OCI-LY7 (cell line): ENCODE data around the gene UBE2U. TPM values are rescaled to one million over a fixed set of nuclear protein-coding genes. Genes with fewer than 3 reads are reported as not detected.

Source experiments
- BruUV-seq: library from RNA; stranded (reverse); fragments of 400-500 nt; replicated peaks from 2 replicates; lab custom pipeline; 2021; lab: Mats Ljungman, UMichigan
- CTCF ChIA-PET: fragments of 300-600 bp; sonication (Branson Sonifier 250); formaldehyde crosslinking; loops from one replicate; lab custom pipeline; 2022; ENCODE audit warnings: antibody characterized with exemption; ENCODE audit not compliant: unreplicated experiment; lab: Charles Lee
- POLR2A ChIA-PET: fragments of 300-600 bp; sonication (Branson Sonifier 250); formaldehyde crosslinking; loops from one replicate; lab custom pipeline; 2022; ENCODE audit warnings: antibody characterized with exemption; lab: Charles Lee
- DNase-seq: peaks from one replicate; pipeline ENCODE4 v3.0.0-alpha.2; 2015; ENCODE audit warnings: low spot score
- H2AFZ ChIP-seq: fragments of 200-600 bp; sonication (generic), shearing (Covaris generic); 2 replicates; pipeline ENCODE4 v1.6.1; 2014; ENCODE audit warnings: mild to moderate bottlenecking, antibody characterized with exemption, low read length, moderate library complexity
- H3K27ac ChIP-seq: fragments of 200-600 bp; sonication (generic); 2 replicates; pipeline ENCODE4 v1.5.1; 2014; ENCODE audit warnings: mixed run types, low read depth, mild to moderate bottlenecking, moderate library complexity, low read length, inconsistent platforms; ENCODE audit not compliant: poor library complexity, severe bottlenecking
- H3K36me3 ChIP-seq: fragments of 200-600 bp; sonication (generic); 2 replicates; pipeline ENCODE4 v1.6.1; 2014; ENCODE audit warnings: mild to moderate bottlenecking, antibody characterized with exemption, low read length, moderate library complexity, mixed read lengths; ENCODE audit not compliant: insufficient read depth
- H3K4me1 ChIP-seq: fragments of 200-600 bp; sonication (generic); 2 replicates; pipeline ENCODE4 v1.5.1; 2014; ENCODE audit warnings: mild to moderate bottlenecking, low read length; ENCODE audit not compliant: insufficient read depth, poor library complexity, severe bottlenecking
- H3K4me2 ChIP-seq: fragments of 200-600 bp; sonication (generic); 2 replicates; pipeline ENCODE4 v1.6.1; 2014; ENCODE audit warnings: mild to moderate bottlenecking, low read length
- H3K4me3 ChIP-seq: fragments of 200-600 bp; sonication (generic); 2 replicates; pipeline ENCODE4 v1.5.1; 2014; ENCODE audit warnings: mild to moderate bottlenecking, low read depth, low read length; ENCODE audit not compliant: poor library complexity, severe bottlenecking
- H3K79me2 ChIP-seq: fragments of 200-600 bp; sonication (generic); 2 replicates; pipeline ENCODE4 v1.6.1; 2016; ENCODE audit warnings: low read depth, mild to moderate bottlenecking, low read length, moderate library complexity, mixed read lengths; ENCODE audit not compliant: insufficient read depth
- H3K9me2 ChIP-seq: fragments of 200-600 bp; sonication (generic); 2 replicates; pipeline ENCODE4 v1.6.1; 2016; ENCODE audit warnings: mild to moderate bottlenecking, low read length, mixed read lengths; ENCODE audit not compliant: insufficient read depth
- H3K9me3 ChIP-seq: fragments of 200-600 bp; sonication (generic); 2 replicates; pipeline ENCODE4 v1.6.1; 2014; ENCODE audit warnings: mild to moderate bottlenecking, mixed run types, low read length, mixed read lengths
- H4K20me1 ChIP-seq: fragments of 200-600 bp; sonication (generic); 2 replicates; pipeline ENCODE4 v1.6.1; 2014; ENCODE audit warnings: mild to moderate bottlenecking, antibody characterized with exemption, low read length, moderate library complexity, mixed read lengths; ENCODE audit not compliant: insufficient read depth
- EZH2phosphoT487 ChIP-seq: fragments of 200-600 bp; sonication (generic); IDR thresholded peaks from 2 replicates; pipeline ENCODE4 v1.6.1; 2018; ENCODE audit warnings: low read depth, borderline replicate concordance, mild to moderate bottlenecking, mixed run types, antibody characterized with exemption, low read length, moderate library complexity, mixed read lengths
- intact Hi-C: fragments of 100-400 bp; cut with micrococcal nuclease; formaldehyde crosslinking; loops from one replicate; pipeline ENCODE4 v1.10.0; 2022; ENCODE audit not compliant: unreplicated experiment
- total RNA-seq, 2 experiments: library from RNA; depleted of rRNA in 1 of 2; stranded (reverse); fragments of >200 nt in 1 of 2; shearing (Covaris generic) in 1 of 2; gene quantifications; 2 replicates each; pipeline ENCODE4 v1.2.3, GENCODE V29; 2014 to 2022
- TF ChIP-seq, protein P1 (sequence below): fragments of 200-600 bp; sonication (generic); conservative IDR thresholded peaks from 2 replicates; pipeline ENCODE4 v1.5.1; 2014; ENCODE audit warnings: mild to moderate bottlenecking, antibody characterized with exemption, low read length, moderate library complexity, mixed read lengths

UBE2U gene
- total RNA-seq, 2 experiments from 2014 or later: not detected

DNA sequence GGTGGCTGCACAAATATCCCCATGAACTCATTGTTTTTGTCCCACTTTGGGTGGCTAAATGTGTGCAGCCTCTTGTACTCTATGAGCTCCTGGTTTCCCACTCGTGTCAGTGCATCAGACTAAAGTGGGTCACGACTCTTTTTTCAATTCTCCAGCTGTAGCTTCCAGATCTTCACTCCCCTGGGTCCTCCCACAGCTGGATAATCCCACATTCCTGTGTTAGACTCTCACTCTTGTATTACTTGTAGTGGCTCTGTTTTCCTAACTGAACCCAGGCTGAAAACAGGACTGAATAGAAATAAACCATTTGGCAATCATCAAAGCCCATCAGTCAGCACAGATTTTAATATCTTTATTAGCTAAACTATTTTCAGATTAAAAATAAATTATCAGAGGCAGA lies 60.4 kb downstream of the UBE2U start:
- no peak overlapping the region for H3K4me2 ChIP-seq
- CTCF ChIA-PET: no interaction called here
- no peaks in the 10 kb centered on the region for H4K20me1 ChIP-seq
- no peak overlapping the region for H3K4me3 ChIP-seq
- no peaks in the 10 kb centered on the region for H3K79me2 ChIP-seq
- no peak overlapping the region for H2AFZ ChIP-seq
- H3K4me1 ChIP-seq: no peaks in the 10 kb centered on the region
- H3K9me3 ChIP-seq: no peaks in the 10 kb centered on the region
- intact Hi-C loops: loop anchor here (10.0 kb wide), 1 partner anchor 811 kb away; no protein-coding TSS in a partner anchor
- DNase-seq: no peak
- no peak for TF ChIP-seq EZH2phosphoT487
- TF ChIP-seq, protein P1, sequence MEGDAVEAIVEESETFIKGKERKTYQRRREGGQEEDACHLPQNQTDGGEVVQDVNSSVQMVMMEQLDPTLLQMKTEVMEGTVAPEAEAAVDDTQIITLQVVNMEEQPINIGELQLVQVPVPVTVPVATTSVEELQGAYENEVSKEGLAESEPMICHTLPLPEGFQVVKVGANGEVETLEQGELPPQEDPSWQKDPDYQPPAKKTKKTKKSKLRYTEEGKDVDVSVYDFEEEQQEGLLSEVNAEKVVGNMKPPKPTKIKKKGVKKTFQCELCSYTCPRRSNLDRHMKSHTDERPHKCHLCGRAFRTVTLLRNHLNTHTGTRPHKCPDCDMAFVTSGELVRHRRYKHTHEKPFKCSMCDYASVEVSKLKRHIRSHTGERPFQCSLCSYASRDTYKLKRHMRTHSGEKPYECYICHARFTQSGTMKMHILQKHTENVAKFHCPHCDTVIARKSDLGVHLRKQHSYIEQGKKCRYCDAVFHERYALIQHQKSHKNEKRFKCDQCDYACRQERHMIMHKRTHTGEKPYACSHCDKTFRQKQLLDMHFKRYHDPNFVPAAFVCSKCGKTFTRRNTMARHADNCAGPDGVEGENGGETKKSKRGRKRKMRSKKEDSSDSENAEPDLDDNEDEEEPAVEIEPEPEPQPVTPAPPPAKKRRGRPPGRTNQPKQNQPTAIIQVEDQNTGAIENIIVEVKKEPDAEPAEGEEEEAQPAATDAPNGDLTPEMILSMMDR: no peak
- H3K27ac ChIP-seq: no peak overlapping the region
- POLR2A ChIA-PET: no interaction called here
- no TSS peak for BruUV-seq
- no peaks in the 10 kb centered on the region for H3K9me2 ChIP-seq
- no peaks in the 10 kb centered on the region for H3K36me3 ChIP-seq

DNA sequence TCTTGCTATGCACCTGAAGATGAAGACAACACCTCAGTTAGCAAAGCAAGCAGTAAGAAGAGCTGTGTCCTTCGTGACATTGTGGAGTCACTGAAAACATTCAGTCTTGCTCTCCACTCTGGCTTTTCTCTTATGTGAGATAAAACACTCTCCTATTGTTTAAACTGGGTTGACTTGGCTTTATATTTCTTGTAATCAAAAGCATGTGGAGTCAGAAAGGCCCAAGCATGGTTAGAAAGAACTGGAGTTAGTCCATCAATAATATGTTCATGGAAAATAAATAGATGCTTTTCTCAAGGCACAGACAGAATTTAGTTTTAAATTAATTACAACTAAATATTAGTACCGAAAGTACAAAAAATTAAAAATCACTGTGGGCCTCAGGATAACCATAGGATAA lies 61.7 kb downstream of the UBE2U start:
- CTCF ChIA-PET: interaction anchor here (1.1 kb wide), 1 partner anchor 10 kb away, joined by 4 read pairs; no protein-coding TSS in a partner anchor
- Histone ChIP-seq H3K4me3 (no peak overlapping the region), H3K79me2 (no peaks in the 10 kb centered on the region), H3K4me1 (no peaks in the 10 kb centered on the region), H2AFZ (no peak overlapping the region), H3K9me2 (no peaks in the 10 kb centered on the region), H3K9me3 (no peaks in the 10 kb centered on the region), H3K36me3 (no peaks in the 10 kb centered on the region), H3K27ac (no peak overlapping the region), H4K20me1 (no peaks in the 10 kb centered on the region), H3K4me2 (no peak overlapping the region)
- no TSS peak for BruUV-seq
- no peak for DNase-seq
- TF ChIP-seq, protein P1: no peak
- no peak for TF ChIP-seq EZH2phosphoT487
- POLR2A ChIA-PET: interaction anchor here (1.0 kb wide), 1 partner anchor 8 kb away, joined by 3 read pairs; no protein-coding TSS in a partner anchor
- intact Hi-C loops: loop anchor here (5.0 to 10.0 kb wide), 3 partner anchors 412 to 1422 kb away; no protein-coding TSS in a partner anchor

DNA sequence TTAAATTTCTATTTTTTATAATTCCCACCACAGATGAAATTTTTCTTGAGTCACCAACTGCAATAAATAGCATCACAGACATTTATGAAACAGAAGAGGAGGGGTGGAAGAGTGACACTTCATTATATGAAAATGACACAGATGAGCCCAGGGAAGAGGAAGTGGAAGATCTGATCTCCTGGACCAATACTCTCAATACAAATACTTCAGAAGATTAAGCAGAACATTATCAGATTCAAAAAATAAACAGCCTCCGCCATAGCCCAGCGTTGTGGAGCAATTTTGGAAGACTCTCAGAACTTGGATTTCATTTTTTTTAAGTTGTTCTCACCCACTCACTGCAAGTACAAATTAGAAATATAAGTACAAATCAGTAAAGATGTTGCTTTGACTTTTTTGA lies 63.6 kb downstream of the UBE2U start:
- POLR2A ChIA-PET: no interaction called here
- intact Hi-C loops: loop anchor here (5.0 to 10.0 kb wide), 3 partner anchors 410 to 1420 kb away; no protein-coding TSS in a partner anchor

More for the DNA sequence above, 63.6 kb downstream of the UBE2U start:
- no peaks in the 10 kb centered on the region for H3K36me3 ChIP-seq
- TF ChIP-seq, protein P1: no peak
- TF ChIP-seq EZH2phosphoT487: no peak
- no peaks in the 10 kb centered on the region for H3K79me2 ChIP-seq
- no peaks in the 10 kb centered on the region for H4K20me1 ChIP-seq
- no peaks in the 10 kb centered on the region for H3K9me3 ChIP-seq
- H3K4me1 ChIP-seq: no peaks in the 10 kb centered on the region
- no peak overlapping the region for H3K27ac ChIP-seq
- CTCF ChIA-PET: no interaction called here
- no TSS peak for BruUV-seq
- no peaks in the 10 kb centered on the region for H3K9me2 ChIP-seq
- no peak overlapping the region for H3K4me2 ChIP-seq
- H2AFZ ChIP-seq: no peak overlapping the region
- H3K4me3 ChIP-seq: no peak overlapping the region
- no peak for DNase-seq
